Measurements from ENCODE around the gene VWA3B. TPM values are rescaled to one million over a fixed set of nuclear protein-coding genes. Genes with fewer than 3 reads are reported as not detected.

The VWA3B gene
- total RNA-seq, 1 donor from 2014 or later: 4.1 TPM

DNA sequence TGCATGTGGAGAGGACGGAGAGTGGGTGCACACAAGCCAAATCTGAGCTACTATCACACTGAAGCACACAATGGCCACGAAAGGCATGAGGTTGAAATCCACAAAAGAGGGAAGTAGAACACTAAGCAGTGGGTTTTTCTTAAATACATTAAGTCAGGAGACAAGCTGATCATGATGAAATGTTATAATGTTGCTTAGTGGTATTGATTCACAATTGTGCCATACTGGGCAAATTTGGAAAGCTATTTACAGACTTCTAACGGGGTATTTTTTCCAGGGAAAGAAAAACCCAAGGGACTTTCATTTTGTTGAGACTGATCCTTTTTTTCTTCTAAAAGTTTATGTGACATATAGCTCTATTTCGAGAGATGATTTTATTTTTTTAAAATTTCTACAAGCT lies 158.5 kb downstream of the VWA3B start:
- TF ChIP-seq, protein P1, sequence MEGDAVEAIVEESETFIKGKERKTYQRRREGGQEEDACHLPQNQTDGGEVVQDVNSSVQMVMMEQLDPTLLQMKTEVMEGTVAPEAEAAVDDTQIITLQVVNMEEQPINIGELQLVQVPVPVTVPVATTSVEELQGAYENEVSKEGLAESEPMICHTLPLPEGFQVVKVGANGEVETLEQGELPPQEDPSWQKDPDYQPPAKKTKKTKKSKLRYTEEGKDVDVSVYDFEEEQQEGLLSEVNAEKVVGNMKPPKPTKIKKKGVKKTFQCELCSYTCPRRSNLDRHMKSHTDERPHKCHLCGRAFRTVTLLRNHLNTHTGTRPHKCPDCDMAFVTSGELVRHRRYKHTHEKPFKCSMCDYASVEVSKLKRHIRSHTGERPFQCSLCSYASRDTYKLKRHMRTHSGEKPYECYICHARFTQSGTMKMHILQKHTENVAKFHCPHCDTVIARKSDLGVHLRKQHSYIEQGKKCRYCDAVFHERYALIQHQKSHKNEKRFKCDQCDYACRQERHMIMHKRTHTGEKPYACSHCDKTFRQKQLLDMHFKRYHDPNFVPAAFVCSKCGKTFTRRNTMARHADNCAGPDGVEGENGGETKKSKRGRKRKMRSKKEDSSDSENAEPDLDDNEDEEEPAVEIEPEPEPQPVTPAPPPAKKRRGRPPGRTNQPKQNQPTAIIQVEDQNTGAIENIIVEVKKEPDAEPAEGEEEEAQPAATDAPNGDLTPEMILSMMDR (conservative IDR thresholded peaks at IDR 0.05): no peak
- Mint-ChIP-seq H3K27ac (no peak overlapping the region), H3K4me3 (no peak overlapping the region), H3K27me3 (peaks cover 4% of the 10 kb centered on the region), H3K9me3 (peaks cover 9% of the 10 kb centered on the region), H3K4me1 (ENCODE audit: unreplicated experiment) (peaks cover 5% of the 10 kb centered on the region), H3K36me3 (no peaks in the 10 kb centered on the region)
- no peak for DNase-seq (ENCODE audit: extremely low spot score, unreplicated experiment)

DNA sequence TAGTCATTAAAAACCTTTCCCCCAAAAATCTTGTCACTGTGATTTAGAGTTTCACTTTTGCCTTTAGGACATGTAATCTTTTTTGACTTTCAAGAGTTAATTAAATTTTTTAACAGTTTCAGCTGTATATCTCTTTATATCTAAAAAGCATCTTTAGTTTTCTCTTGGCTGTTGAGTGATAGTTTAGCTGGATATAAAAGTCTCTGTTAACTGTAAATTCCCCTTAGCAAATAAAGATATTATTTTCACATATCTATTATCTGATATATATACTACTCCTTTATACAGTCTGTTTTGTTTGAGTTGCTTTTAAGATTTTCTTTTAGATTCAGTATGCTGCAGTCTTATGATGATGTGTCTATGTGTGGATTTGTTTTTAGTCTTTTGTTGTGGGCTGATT lies 160.4 kb downstream of the VWA3B start:
- Mint-ChIP-seq H3K27me3 (no peaks in the 10 kb centered on the region), H3K27ac (no peak overlapping the region), H3K4me3 (no peak overlapping the region), H3K36me3 (no peaks in the 10 kb centered on the region), H3K9me3 (peaks cover 4% of the 10 kb centered on the region), H3K4me1 (ENCODE audit: unreplicated experiment) (no peaks in the 10 kb centered on the region)
- DNase-seq (ENCODE audit: extremely low spot score, unreplicated experiment): no peak
- TF ChIP-seq, protein P1 (conservative IDR thresholded peaks at IDR 0.05): no peak

DNA sequence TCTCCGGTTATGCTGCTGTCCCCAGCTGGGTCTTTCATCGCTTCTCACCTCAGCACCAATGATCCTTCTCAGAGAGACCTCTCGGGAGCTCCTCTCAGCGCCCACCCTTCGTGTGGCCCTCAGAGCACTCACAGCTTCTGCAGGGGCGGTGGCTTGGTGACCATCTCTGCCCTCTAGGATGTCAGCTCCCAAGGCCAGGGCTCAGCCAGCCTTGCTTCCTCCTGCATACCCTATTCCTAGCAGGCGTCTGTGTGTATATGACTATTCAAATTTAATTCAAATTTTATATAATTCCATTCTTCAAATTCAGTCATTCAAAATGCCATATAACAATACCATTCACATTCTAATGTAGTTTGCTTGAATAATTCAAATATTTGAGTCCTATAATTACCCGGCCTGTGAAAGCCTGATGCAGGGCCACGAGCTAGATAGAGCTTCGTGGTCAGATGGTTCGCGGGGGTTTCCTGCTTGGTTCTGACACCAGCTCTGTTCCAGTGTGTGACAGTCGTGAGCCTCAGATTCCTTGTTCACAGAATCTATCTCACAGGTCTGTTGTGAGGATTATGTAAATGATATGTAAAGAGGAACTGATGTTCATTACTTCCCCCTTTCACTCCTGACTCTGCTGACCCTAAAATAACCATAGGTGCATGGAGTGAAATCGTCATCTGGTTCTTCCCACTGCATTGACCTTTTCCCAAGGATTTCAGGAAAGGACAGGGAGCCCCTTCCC lies 165.2 kb downstream of the VWA3B start:
- Mint-ChIP-seq H3K27ac (no peak overlapping the region), H3K4me3 (no peak overlapping the region), H3K4me1 (ENCODE audit: unreplicated experiment) (no peaks in the 10 kb centered on the region), H3K36me3 (no peaks in the 10 kb centered on the region), H3K9me3 (peaks cover 4% of the 10 kb centered on the region), H3K27me3 (no peaks in the 10 kb centered on the region)
- no peak for DNase-seq (ENCODE audit: extremely low spot score, unreplicated experiment)
- TF ChIP-seq, protein P1 (conservative IDR thresholded peaks at IDR 0.05): no peak

DNA sequence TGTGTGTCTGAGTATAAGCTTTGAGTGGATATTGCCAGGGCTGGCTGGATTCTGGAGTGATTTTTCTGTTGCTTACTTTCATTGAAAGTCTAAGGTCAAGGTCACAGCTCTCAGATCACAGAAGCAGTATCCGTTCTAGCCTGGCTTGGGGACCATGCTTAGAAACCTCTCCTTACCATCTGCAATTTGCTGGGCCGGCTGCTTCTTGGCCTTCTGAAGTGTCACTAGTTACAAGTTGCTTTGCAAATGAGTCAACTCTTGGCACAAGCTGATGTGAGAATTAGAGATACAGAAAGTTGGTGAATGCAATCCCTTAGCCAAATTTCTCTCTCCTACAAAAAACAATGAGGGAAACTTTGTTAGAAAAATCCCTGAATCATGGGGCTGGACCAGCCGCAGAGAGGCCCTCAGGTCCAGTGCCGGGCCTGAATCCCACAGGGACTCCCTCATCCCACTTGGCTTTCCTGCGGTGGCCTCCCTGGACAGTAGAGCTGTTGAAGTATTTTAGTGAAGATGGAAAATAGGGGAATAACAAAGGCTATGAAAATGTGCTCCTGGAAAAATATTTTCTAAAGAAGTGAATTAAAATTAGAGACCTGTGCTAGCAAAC lies 166.6 kb downstream of the VWA3B start:
- H3K4me3 Mint-ChIP-seq: no peak overlapping the region
- no peaks in the 10 kb centered on the region for H3K4me1 Mint-ChIP-seq (ENCODE audit: unreplicated experiment)

DNA sequence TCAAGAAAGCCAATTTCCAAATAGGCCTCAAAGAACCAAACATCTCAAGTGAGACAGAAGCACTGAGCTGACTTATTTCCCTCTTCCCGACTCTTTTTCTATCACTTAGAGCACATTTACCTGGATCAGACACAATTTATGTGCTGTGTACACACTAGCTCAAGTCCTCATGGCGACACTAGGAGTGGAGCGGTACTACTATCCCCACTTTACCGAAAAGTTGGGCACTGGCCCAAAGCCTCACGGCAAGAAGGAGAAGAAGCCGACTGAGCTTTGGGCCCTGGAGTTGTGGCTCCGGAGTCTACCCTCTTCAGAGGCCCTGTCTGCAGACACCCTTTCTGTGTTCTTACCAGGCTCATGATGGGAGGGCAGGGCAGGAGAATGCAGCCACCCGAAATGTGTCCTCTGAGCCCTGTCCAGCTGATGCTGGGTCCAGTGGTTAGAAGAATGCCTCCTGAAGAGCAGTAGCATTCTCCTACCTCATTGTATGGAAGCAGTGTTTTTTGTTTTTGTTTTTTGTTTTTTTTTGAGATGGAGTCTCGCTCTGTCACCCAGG lies 167.6 kb downstream of the VWA3B start:
- Mint-ChIP-seq H3K4me1 (ENCODE audit: unreplicated experiment) (no peaks in the 10 kb centered on the region), H3K36me3 (no peaks in the 10 kb centered on the region), H3K9me3 (no peaks in the 10 kb centered on the region), H3K27me3 (no peaks in the 10 kb centered on the region), H3K4me3 (no peak overlapping the region), H3K27ac (no peak overlapping the region)
- no peak for DNase-seq (ENCODE audit: extremely low spot score, unreplicated experiment)
- TF ChIP-seq, protein P1 (conservative IDR thresholded peaks at IDR 0.05): no peak

More for the DNA sequence above, 166.6 kb downstream of the VWA3B start:
- no peak for DNase-seq (ENCODE audit: extremely low spot score, unreplicated experiment)
- Mint-ChIP-seq H3K36me3 (no peaks in the 10 kb centered on the region), H3K9me3 (no peaks in the 10 kb centered on the region), H3K27me3 (no peaks in the 10 kb centered on the region), H3K27ac (no peak overlapping the region)
- TF ChIP-seq, protein P1 (conservative IDR thresholded peaks at IDR 0.05): no peak

Data from type B pancreatic cell (in vitro differentiated cells).